DMS153 treated with DMSO at 0.1 percent for 48 hours (cell line): ENCODE results near the gene CFAP46.
"Not testable (repeated sequence)": the region's sequence is repeated elsewhere in the genome, so short reads cannot be mapped to it uniquely, and the experiment has no call there.

ENCODE experiments used
- DNase-seq: peaks from one replicate; lab custom pipeline; 2025; ENCODE audit not compliant: unreplicated experiment; lab: John Stamatoyannopoulos, UW

Gene CFAP46

DNA sequence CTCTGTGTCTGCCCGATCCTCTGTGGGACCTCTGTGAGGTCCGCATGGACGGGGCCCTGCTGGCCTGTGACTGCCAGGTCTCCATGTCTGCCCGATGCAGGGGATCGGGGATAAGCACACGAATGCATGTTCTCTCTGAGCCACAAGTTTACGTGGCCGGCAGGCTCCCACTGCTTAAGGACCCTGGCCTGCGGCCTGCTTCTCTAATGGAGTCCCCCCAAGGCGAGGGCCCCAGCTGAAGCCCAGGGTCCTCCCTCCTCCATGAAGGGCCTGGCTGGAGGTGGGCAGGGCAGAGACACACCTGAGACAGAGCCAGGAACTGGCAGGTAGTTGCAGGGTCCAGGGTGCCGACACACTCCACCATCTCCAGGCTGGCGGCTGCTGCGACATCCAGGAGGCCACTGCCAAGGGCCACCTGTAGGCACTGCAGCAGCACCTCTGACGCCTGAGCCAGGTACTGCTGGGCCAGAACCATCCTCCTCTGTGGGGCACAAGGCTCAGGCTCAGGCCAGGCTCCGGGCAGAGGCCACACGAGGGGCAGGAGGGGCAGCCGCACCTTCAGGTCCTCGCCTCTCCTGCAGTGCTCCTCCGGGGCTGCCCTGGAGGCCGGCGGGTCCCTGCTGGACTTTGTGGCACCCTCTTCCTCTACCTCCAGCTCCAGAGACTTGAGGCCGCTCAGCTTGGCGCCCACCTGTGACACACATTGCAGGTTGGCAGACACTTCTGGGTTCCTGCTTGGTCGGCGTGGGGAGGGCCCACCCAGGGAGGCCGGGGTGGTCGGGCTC, 95.5 kb downstream of the CFAP46 start:
- no peak for DNase-seq

GRCh38 chr10:132845780-132846595, 96.4 kb downstream of the CFAP46 start:
- DNase-seq = no peak

- no peak for DNase-seq
Measured at GRCh38 chr10:132845041-132845551, 97.3 kb downstream of the CFAP46 start.

- DNase-seq = no peak
Measured at GRCh38 chr10:132844069-132844809, 98.1 kb downstream of the CFAP46 start.

DNA sequence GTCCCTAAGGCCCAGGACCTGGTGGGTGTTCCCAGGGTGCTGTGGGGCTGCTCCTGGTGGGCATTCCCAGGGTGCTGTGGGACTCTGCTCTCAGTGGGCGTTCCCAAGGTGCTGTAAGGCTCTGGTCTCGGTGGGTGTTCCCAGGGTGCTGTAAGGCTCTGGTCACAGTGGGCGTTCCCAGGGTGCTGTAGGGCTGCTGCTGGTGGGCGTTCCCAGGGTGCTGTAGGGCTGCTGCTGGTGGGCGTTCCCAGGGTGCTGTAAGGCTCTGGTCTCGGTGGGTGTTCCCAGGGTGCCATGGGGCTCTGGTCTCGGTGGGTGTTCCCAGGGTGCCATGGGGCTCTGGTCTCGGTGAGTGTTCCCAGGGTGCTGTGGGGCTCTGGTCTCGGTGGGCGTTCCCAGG, 99.1 kb downstream of the CFAP46 start:
- not testable (repeated sequence) for DNase-seq

- DNase-seq = no peak
Measured at GRCh38 chr10:132842397-132842796, 100.0 kb downstream of the CFAP46 start.

- DNase-seq = no peak
Measured at GRCh38 chr10:132841615-132841975, 100.8 kb downstream of the CFAP46 start.

- DNase-seq = no peak
Measured at GRCh38 chr10:132840698-132841614, 101.4 kb downstream of the CFAP46 start.

- DNase-seq = no peak
Measured at GRCh38 chr10:132839061-132839460, 103.3 kb downstream of the CFAP46 start.

DNA sequence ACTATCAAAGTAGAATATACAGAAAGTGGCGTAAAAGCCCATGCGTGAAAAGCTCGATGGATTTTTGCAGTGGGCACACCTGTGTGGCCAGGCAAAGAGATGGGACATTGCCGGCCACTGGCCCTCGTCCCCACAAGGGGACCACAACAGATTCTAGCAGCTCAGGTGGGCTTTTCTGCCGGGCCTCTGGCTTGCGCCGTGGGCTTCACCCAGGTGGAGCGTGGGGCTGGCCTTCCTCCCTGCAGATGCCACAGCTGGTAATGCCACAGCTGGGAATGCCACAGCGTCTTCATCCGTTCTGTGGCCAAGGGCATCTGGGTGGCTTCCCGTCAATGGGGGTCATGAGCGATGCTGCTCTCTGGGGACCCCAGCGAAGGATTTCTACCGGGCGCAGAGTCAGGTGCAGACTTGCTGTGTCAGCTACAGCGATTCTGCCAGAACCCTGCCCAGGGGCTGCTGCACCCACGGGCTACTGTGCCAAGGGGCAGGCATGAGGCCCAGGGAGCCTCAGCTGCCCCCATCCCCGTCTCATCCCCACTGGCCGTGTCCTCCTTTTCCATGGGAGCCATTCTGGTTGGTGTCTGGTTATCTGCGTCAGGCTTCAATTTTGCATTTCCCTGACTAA, 103.9 kb downstream of the CFAP46 start:
- no peak for DNase-seq

DNA sequence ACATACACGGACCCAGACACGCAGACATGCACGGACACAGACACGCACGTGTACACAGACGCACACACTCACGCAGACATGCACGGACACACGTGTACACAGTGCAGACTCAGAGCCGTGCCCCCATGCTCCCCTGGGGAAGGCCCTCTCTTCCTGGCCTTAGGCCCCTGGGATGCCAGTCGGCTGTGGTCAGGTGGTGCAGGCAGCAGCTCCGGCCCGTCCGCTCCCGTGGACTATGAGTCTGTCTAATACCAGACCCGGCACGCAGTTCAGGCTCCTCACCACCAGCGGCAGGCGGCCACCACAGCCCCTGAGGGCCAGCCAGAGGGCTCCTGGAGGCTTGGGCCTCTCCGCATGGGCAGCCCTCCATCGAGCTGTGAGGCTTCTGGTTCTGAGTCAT, 104.5 kb downstream of the CFAP46 start:
- no peak for DNase-seq

DNA sequence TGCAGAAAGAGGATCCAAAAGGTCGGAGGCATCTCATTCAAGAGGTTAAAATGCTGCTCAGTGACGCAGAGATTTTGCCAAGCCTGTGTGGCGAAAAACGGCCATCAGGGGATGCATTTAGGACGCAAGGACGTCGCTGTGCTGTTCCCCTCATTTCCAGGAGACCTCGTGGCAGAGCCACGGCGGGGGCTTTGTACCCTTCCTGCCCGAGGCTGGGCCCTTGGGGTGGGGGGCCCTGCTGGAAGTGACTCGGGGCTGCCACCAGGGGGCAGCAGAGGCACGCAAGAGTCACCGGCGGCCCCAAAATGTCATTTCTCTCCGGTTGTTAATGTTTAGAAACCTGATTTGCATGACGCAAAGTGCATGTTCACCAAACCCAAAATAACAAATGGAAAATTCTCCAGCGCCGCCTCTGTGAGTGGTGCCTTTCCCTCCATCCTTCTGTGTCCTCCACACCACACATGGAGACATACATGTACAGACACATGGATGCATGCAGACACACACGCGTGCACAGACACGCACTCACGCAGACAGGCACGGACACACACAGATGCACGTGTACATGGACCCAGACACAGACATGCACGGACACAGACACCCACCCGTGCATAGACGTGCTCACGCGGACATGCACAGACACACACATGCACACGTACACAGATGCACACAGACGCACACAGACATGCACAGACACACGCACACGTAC, 105.4 kb downstream of the CFAP46 start:
- DNase-seq = peak; percentile 16

- no peak for DNase-seq
Measured at GRCh38 chr10:132836248-132836831, 106.0 kb downstream of the CFAP46 start.

DNA sequence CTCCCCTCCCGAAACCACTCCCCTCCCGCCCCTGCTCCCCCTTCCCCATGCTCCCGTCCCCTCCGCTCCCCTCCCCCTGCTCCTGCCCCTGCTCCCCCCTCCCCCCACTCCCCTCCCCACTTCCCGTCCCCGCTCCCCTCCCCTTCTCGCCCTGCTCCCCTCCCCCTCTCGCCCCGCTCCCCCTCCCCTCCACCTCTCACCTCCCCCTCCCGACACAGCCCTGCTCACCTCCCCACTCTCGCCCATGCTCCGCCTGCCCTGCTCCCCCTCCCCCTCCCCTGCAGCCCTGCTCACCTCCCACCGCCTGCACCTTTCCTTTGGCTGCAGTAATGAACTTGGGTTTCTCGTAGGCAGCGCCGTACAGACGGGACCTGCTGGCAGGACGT, 106.5 kb downstream of the CFAP46 start:
- DNase-seq = no peak

DNA sequence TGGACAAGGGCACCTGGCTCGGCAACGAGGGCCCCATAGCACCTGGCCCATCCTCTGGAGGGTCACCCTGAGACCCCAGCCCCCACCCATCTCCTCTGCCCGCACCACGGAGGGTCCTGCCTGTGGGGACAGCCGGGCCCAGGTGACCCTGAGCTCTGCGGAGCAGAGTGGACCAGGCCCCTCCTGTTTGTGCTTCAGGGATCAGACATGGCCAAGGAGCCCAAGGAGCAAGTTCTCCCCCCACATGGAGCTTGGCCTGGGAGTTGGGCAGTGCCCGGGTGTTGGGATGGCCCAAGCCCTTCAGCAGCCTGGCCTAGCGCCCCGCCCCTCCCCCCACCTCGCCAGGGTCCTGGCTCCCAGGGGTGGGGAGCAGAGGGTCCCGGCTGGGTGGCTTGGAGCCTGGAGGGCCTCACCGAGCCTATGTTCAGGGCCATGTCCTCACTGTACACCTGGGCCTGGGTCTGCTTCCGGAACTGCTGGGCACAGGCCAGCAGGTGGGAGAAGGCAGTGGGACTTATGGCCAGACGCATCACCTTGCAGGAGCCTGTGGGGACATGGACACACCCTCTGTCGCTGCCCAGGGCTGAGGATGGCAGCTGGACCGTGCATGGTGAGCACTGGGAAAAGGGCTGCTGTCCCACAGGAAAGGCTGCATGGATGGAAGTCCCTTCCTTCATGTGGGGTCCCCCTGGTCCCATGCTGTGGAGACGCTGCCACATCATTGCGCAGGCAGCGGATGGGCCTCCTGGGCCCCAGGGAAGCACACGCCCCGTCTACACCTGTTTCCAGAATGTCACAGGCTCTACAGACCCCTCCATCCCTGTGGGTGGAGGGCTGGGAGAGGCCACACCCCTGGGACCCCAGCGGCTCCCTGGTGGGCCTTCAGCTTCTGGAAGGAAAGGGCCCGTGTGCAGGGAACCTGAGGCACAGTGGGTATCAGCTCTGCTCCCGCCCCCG, 107.2 kb downstream of the CFAP46 start:
- no peak for DNase-seq

DNA sequence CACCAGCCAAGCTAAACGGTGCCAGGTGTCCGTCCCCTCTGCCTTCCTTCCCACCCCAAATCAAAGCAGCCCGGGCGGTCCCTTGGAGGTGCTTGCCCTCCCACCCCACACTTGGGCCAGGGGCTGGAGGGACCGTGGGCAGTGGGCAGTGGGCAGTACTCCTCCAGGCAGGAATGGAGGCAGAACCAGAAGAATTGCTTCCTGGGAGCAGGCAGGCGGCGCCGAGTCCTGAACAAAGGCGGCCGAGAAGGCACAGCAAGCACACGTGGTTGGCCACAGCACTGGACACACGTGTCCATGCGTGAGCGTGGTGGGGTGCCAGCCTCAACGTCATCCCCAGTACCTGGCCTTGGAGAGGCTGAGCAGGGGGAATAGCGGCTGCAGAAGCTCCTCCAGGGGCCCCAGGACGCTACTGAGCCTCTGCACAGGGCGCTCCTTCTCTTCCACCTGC, 108.0 kb downstream of the CFAP46 start:
- DNase-seq = no peak

DNA sequence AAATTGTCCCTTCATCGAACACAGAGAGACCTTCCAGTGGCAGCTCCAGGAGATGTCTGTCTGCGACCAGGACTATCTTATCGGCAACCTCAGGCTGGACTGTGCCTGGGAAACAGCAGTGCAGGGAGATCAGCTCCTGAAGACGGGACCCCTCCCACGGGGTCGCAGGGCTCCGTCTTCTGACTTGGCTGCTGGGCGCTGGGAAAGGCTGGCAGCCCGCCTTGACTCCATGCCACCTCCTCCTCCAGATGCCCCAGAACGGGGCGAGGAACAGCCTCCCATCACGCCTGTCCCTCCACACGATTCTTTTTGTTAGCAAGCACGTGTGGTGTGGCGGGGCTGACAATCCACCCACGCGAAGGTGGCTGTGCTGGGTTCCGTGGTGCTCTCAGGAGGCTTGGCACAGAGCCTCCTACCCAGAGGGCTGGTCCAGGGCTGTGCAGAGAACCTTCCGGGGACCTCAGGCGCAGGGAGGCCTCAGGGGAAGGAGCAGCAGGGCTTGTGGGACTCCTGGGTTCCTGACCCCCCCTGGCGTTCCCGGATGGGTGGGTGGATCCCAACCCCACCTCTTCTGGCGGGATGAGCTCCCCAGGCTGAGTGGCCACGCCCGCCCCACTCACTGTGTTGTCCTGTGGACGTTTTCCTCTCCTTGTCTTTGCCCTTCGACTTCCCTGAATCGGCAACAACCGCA, 108.8 kb downstream of the CFAP46 start:
- no peak for DNase-seq
